ENCODE measurements around the gene SNX30.

The SNX30 gene

DNA sequence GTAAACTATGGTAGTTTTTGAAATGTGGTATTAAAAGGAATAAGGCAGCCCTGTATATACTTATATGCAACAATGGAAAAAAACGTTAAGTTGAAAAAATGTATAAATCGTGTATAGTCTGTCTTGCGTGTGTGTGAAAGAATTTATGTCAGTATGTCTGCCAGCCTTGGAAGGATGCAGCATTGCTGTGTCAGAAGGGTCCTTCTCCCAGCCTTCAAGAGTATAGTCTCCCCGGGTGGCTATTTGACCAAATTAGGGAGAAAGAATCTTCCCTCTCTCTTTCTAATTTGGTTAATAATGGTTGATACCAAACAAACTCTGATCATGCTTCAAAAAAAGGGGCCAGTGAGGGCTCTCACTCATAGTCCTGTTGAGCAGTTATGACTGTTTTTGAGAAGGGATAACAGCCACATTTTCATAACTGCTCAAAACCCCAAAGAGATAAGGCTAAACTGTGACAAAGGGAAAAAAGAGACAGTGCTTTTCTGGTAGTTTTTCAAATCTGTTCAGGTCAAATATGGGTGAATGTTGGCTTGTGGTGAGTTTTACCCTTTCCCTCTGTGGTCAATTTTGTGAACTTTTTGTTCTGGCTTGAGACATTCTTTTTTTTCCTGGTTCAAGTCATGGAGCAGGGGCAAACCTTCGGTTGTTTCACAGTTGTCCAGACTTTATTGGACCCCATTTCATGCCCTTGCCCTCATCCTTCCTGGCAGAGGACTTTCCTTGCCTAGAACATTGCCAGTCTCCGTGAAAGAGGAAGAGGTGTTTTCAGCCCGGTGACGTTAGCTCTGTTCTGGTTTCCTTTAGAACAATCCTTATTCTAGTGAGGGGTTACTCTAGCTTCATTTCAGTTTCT lies 21.0 kb downstream of the SNX30 start:
- no peak overlapping the region for H3K27ac ChIP-seq
- H3K36me3 ChIP-seq (replicated peaks), result no peaks in the 10 kb centered on the region
- DNase-seq, result no peak
- H3K4me3 ChIP-seq (ENCODE audit: low read depth, low read length), result no peak overlapping the region
- no peaks in the 10 kb centered on the region for H3K27me3 ChIP-seq (replicated peaks)
- no peak for TF ChIP-seq CTCF (IDR thresholded peaks at IDR 0.05; ENCODE audit: low read depth, low read length, missing control alignments)
- in situ Hi-C loops (cut with HindIII; ENCODE audit: low pct_ligation_motif_present, low sequenced_read_pairs), result no loop called here

DNA sequence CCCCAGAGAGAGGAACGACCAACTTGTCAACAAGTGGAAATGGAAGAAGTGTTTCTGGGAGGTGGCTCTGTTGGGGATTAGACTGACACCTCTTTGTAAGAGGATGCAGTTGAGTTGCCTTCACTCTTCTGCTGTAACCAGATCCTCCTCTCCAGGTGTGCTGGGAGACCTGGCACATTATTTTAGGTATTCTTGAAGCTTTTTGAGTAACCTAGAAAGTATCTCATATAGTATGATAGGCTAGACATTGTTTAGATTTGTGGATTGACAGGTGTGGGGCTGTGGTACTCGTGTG lies 21.6 kb downstream of the SNX30 start:
- DNase-seq, result no peak
- in situ Hi-C loops (cut with HindIII; ENCODE audit: low pct_ligation_motif_present, low sequenced_read_pairs), result no loop called here
- no peak for TF ChIP-seq CTCF (IDR thresholded peaks at IDR 0.05; ENCODE audit: low read depth, low read length, missing control alignments)
- Histone ChIP-seq H3K4me3 (ENCODE audit: low read depth, low read length) (no peak overlapping the region), H3K27me3 (replicated peaks) (no peaks in the 10 kb centered on the region), H3K27ac (no peak overlapping the region), H3K36me3 (replicated peaks) (no peaks in the 10 kb centered on the region)

DNA sequence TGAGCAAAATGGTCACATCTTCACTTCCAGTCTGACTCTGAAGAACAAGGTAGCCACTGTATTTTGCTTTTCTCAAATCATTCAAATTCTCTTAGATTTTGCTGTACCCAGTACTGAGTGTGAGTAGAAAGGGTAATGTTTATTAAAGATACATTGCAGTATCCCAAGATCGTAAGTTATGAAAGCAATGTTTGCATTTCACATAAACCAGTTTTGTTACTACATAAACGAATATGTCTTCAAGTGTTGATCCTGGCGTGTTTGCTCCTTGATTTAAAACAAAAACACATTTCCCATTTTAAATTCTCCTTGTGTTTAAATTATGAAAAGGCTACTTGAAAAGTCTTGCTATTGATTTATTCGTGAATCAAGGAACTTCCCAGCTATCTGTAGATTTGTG lies 22.0 kb downstream of the SNX30 start:
- no peaks in the 10 kb centered on the region for H3K36me3 ChIP-seq (replicated peaks)
- no peak overlapping the region for H3K4me3 ChIP-seq (ENCODE audit: low read depth, low read length)
- no peak for DNase-seq
- TF ChIP-seq CTCF (IDR thresholded peaks at IDR 0.05; ENCODE audit: low read depth, low read length, missing control alignments), result no peak
- in situ Hi-C loops (cut with HindIII; ENCODE audit: low pct_ligation_motif_present, low sequenced_read_pairs), result no loop called here
- no peaks in the 10 kb centered on the region for H3K27me3 ChIP-seq (replicated peaks)
- H3K27ac ChIP-seq, result no peak overlapping the region

- Histone ChIP-seq H3K36me3 (replicated peaks) (no peaks in the 10 kb centered on the region), H3K4me3 (ENCODE audit: low read depth, low read length) (no peak overlapping the region), H3K27me3 (replicated peaks) (no peaks in the 10 kb centered on the region), H3K27ac (no peak overlapping the region)
- no peak for TF ChIP-seq CTCF (IDR thresholded peaks at IDR 0.05; ENCODE audit: low read depth, low read length, missing control alignments)
- in situ Hi-C loops (cut with HindIII; ENCODE audit: low pct_ligation_motif_present, low sequenced_read_pairs), result no loop called here
- no peak for DNase-seq
Measured at GRCh38 chr9:112774006-112774996, 23.7 kb downstream of the SNX30 start.

- TF ChIP-seq CTCF (IDR thresholded peaks at IDR 0.05; ENCODE audit: low read depth, low read length, missing control alignments), result no peak
- in situ Hi-C loops (cut with HindIII; ENCODE audit: low pct_ligation_motif_present, low sequenced_read_pairs), result no loop called here
- H3K36me3 ChIP-seq (replicated peaks), result no peaks in the 10 kb centered on the region
- H3K27me3 ChIP-seq (replicated peaks), result no peaks in the 10 kb centered on the region
- no peak overlapping the region for H3K27ac ChIP-seq
- H3K4me3 ChIP-seq (ENCODE audit: low read depth, low read length), result no peak overlapping the region
- no peak for DNase-seq
Measured at GRCh38 chr9:112777914-112778313, 27.4 kb downstream of the SNX30 start.

Data from brain microvascular endothelial cell (primary cell).